ENCODE data around the gene RBKS.
"Not testable (repeated sequence)": the region's sequence is repeated elsewhere in the genome, so short reads cannot be mapped to it uniquely, and the experiment has no call there.

Gene RBKS

DNA sequence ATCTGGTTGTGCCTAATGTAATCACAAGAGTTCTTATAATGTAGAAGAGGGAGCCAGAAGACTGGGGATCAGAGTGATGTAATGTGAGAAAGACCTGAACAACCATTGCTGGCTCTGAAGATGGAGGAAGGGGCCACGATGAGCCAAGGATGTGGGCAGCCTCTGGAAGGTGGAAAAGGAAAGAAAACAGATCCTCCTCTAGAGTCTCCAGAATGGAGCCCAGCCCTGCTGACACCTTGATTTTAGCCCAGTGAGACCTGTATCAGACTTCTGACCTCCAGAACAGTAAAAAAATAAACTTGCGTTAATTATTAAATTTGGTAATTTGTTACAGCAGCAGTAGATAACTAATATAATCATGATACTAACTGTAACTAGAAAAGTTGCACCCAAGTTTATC, 3.1 kb downstream of the RBKS start:
- DNase-seq (ENCODE audit: low read depth) = no peak
- no peak overlapping the region for H3K4me3 ChIP-seq (ENCODE audit: low read depth, low read length)
- TF ChIP-seq, protein P1, sequence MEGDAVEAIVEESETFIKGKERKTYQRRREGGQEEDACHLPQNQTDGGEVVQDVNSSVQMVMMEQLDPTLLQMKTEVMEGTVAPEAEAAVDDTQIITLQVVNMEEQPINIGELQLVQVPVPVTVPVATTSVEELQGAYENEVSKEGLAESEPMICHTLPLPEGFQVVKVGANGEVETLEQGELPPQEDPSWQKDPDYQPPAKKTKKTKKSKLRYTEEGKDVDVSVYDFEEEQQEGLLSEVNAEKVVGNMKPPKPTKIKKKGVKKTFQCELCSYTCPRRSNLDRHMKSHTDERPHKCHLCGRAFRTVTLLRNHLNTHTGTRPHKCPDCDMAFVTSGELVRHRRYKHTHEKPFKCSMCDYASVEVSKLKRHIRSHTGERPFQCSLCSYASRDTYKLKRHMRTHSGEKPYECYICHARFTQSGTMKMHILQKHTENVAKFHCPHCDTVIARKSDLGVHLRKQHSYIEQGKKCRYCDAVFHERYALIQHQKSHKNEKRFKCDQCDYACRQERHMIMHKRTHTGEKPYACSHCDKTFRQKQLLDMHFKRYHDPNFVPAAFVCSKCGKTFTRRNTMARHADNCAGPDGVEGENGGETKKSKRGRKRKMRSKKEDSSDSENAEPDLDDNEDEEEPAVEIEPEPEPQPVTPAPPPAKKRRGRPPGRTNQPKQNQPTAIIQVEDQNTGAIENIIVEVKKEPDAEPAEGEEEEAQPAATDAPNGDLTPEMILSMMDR (conservative IDR thresholded peaks at IDR 0.05; ENCODE audit: low read depth, low read length) = no peak

DNA sequence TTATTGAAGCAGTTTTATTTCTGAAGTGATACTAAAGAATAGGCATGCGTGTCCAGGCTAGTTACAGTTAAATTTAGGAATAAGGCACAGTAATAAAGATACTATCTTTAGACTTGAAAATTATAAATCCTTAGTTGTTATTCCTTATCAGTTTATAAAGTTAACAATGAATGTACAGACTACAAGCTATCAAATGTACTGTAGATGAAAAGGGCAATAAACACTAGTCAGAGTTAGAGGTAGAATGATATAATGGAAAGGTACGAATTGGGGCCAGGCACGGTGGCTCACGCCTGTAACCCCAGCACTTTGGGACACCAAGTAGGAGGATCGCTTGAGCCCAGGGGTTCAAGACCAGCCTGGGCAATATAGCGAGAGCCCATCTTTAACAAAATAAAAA, 3.9 kb downstream of the RBKS start:
- no peak overlapping the region for H3K4me3 ChIP-seq (ENCODE audit: low read depth, low read length)
- DNase-seq (ENCODE audit: low read depth) = no peak
- TF ChIP-seq, protein P1 (conservative IDR thresholded peaks at IDR 0.05; ENCODE audit: low read depth, low read length) = no peak

DNA sequence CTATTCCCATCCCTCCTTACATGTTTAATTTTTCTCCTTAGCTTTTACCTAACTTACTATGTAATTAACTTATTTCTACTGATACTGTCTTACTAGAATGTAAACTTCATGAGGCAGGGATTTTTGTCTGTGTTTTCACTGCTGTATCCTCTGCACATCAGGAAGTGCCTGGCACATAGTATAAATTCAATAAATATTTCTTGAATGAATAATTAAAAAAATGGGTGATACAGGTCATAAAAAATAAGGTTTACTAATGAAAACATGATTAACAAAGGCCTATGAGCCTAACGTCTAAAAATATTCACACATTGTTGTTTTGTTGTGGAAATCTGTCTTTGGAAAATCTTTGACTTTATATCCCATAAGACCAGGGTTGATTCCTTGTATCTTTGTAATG, 4.5 kb downstream of the RBKS start:
- TF ChIP-seq, protein P1 (conservative IDR thresholded peaks at IDR 0.05; ENCODE audit: low read depth, low read length) = no peak
- DNase-seq (ENCODE audit: low read depth) = peak; percentile 24
- H3K4me3 ChIP-seq (ENCODE audit: low read depth, low read length) = no peak overlapping the region

DNA sequence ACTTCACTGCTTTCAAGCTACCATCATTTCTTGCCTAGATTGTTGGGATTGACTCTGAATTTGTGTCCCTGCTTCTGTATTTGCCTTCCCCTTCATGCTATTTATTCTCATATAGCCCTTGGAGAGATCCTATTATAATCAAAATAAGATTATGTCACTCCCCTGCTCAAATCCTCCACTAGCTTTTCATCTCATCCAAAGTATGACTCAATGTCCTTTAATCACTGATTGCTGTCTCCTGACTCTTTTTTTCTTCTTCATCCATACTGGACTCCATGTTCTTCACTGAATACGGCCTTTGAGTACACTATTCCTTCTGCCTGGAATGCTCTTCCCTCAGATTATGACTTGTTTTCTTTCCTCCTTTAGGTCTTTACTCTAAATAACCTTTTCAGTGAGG, 5.0 kb downstream of the RBKS start:
- peak; percentile 16 for DNase-seq (ENCODE audit: low read depth)

DNA sequence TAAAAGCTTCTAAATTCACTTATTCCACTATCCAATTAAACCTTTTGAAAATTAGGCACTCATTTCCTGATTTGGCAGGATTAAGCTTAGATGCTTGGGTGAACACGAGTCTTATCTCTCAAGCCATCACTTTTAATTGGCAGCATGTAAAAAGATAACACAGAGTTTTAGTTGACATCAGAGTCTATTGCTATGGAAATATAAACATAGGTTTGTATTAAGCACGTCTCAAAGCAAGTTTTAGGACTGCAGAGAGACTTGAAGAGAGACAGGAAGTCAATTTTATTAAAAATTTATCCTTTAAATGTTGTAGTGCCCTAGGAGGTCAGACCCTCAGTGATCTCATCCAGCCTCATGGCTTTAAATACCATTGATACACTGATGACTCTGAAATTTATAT, 5.6 kb downstream of the RBKS start:
- no peak overlapping the region for H3K4me3 ChIP-seq (ENCODE audit: low read depth, low read length)
- DNase-seq (ENCODE audit: low read depth) = no peak
- TF ChIP-seq, protein P1 (conservative IDR thresholded peaks at IDR 0.05; ENCODE audit: low read depth, low read length) = no peak

More for the DNA sequence above, 5.0 kb downstream of the RBKS start:
- TF ChIP-seq, protein P1 (conservative IDR thresholded peaks at IDR 0.05; ENCODE audit: low read depth, low read length) = no peak
- no peak overlapping the region for H3K4me3 ChIP-seq (ENCODE audit: low read depth, low read length)

DNA sequence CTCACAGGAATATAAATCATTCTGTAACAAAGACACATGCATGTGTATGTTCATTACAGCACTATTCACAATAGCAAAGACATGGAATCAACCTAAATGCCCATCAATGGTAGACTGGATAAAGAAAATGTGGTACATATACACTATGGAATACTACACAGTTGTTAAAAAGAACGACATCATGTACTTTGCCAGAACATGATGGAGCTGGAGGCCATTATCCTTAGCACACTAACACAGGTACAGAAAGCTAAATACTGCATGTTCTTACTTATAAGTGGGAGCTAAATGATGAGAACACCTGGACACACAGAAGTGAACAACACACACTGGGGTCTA, 7.6 kb downstream of the RBKS start:
- not testable (repeated sequence) for H3K4me3 ChIP-seq (ENCODE audit: low read depth, low read length); DNase-seq (ENCODE audit: low read depth)

DNA sequence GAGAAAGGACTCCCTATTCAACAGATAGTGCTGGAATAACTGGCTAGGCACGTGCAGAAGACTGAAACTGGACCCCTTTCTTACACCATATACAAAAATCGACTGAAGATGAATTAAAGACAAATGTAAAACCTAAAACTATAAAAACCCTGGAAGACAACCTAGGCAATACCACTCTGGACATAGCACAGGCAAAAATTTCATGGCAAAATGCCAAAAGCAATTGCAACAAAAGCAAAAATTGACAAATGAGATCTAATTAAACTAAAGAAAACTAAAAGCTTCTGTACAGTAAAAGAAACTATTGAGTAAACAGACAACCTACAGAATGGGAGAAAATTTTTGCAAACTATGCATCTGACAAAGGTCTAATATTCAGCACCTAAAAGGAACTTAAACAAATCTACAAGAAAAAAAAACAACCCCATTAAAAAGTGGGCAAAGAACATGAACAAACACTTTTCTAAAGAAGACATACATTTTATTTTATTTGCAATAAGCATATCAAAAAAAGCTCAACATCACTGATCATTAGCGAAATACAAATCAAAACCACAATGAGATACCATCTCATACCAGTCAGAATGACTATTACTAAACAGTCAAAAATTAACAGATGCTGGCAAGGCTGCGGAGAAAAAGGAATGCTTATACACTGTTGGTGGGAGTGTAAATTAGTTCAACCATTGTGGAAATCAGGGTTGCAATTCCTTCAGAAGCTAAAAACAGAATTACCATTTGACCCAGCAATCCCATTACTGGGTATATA, 8.2 kb downstream of the RBKS start:
- H3K4me3 ChIP-seq (ENCODE audit: low read depth, low read length); DNase-seq (ENCODE audit: low read depth): not testable (repeated sequence)

DNA sequence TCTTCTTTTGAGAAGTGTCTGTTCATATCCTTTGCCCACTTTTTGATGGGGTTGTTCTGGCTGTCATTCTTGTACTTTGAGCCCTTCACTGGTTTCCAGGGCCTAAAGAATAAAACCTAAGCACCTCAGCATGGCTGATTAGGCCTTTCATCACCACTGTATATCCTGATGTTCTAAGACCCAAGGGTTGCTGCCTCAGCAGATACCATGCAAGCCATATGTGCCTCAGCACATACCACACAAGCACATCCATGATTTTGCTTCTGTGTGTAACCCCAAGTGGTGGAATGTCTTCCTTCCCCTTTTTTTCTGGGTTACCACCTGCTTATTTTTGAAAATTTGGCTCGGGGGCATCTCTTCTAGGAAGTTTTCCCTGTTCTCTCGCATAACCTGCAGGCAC, 11.4 kb downstream of the RBKS start:
- TF ChIP-seq, protein P1 (conservative IDR thresholded peaks at IDR 0.05; ENCODE audit: low read depth, low read length) = no peak
- no peak for DNase-seq (ENCODE audit: low read depth)
- H3K4me3 ChIP-seq (ENCODE audit: low read depth, low read length) = no peak overlapping the region
